ENCODE measurements around the gene GREB1L. TPM values are rescaled to one million over a fixed set of nuclear protein-coding genes. Genes with fewer than 3 reads are reported as not detected.

Gene GREB1L
- total RNA-seq, 5 donors from 2014 or later (not counting 1 experiment from before 2014, with no cell fraction given), result 0.09 TPM; not detected in 4

GRCh38 chr18:21490748-21491147, 248.7 kb downstream of the GREB1L start:
- Histone ChIP-seq H3K27me3 (replicated peaks in 1 of 2; ENCODE audit: control insufficient read depth in 2 of 2, extremely low read depth in 1 of 2, insufficient read depth in 2 of 2, low read length in 1 of 2) (no peaks in the 10 kb centered on the region), H3K36me3 (ENCODE audit: control insufficient read depth in 2 of 2, extremely low read depth in 1 of 2, insufficient read depth in 1 of 2, low read length in 1 of 2) (no peaks in the 10 kb centered on the region), H3K4me1 (ENCODE audit: control insufficient read depth in 1 of 2, extremely low read depth in 1 of 2, insufficient read depth in 2 of 2, low read length in 2 of 2) (no peaks in the 10 kb centered on the region), H3K4me3 (ENCODE audit: control insufficient read depth in 1 of 2, extremely low read depth in 1 of 2, low read length in 1 of 2) (no peak overlapping the region), H3K9me3 (no peaks in the 10 kb centered on the region), H3K27ac (ENCODE audit: low read length) (no peak overlapping the region)
- ATAC-seq (replicated peaks in 1 of 4), result no peak
- H3K4me3 Mint-ChIP-seq, result no peak overlapping the region
- ChIA-PET CTCF (no interaction called here), POLR2A (no interaction called here)
- H3K36me3 Mint-ChIP-seq, result no peaks in the 10 kb centered on the region
- H3K27me3 Mint-ChIP-seq, result peaks cover 1 to 3% of the 10 kb centered on the region in 2 donors
- H3K4me1 Mint-ChIP-seq, result no peaks in the 10 kb centered on the region
- WGBS (ENCODE audit: insufficient coverage), result no CpG with 5 or more reads among the region's 4 CpGs
- DNase-seq, result no peak
- H3K9me3 Mint-ChIP-seq, result no peaks in the 10 kb centered on the region
- no peak overlapping the region for H3K27ac Mint-ChIP-seq

DNA sequence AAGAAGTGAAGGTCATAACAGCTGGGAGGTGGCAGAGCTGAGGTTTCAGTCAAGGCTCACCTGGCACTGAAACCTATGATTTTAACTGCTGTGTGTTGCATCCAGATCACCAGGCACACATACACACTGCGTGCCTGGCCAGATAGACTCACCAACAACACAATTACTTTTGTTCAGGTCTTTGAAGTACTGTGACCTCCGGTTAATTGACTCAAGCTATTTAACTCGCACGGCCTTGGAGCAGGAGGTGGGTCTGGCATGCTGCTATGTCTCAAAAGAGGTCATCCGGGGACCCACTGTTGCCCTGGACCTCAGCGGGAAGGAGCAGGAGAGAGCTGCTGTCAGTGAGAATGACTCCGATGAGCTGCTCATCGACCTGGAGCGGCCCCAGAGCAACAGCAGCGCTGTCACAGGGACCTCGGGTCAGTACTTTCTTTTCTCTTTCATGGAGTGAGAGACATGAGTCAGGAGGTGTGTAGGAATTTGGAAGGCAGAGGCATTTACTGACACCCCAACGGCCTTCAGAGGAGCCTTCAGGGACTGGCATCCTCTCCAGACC, 254.3 kb downstream of the GREB1L start:
- H3K4me3 Mint-ChIP-seq, result no peak overlapping the region
- Histone ChIP-seq H3K27me3 (replicated peaks in 1 of 2; ENCODE audit: control insufficient read depth in 2 of 2, extremely low read depth in 1 of 2, insufficient read depth in 2 of 2, low read length in 1 of 2) (peaks cover 0 to 20% of the 10 kb centered on the region in 2 experiments), H3K27ac (ENCODE audit: low read length) (no peak overlapping the region), H3K9me3 (no peaks in the 10 kb centered on the region), H3K4me1 (ENCODE audit: control insufficient read depth in 1 of 2, extremely low read depth in 1 of 2, insufficient read depth in 2 of 2, low read length in 2 of 2) (no peaks in the 10 kb centered on the region), H3K4me3 (ENCODE audit: control insufficient read depth in 1 of 2, extremely low read depth in 1 of 2, low read length in 1 of 2) (no peak overlapping the region), H3K36me3 (ENCODE audit: control insufficient read depth in 2 of 2, extremely low read depth in 1 of 2, insufficient read depth in 1 of 2, low read length in 1 of 2) (no peaks in the 10 kb centered on the region)
- ATAC-seq (replicated peaks in 1 of 4), result no peak
- no peak overlapping the region for H3K27ac Mint-ChIP-seq
- H3K4me1 Mint-ChIP-seq, result no peaks in the 10 kb centered on the region
- no peak for DNase-seq
- ChIA-PET CTCF (no interaction called here), POLR2A (no interaction called here)
- H3K27me3 Mint-ChIP-seq, result peaks cover 0 to 5% of the 10 kb centered on the region in 2 donors
- 89% methylated on average over 9 of the region's 12 CpGs for WGBS (ENCODE audit: insufficient coverage)
- no peaks in the 10 kb centered on the region for H3K36me3 Mint-ChIP-seq
- no peaks in the 10 kb centered on the region for H3K9me3 Mint-ChIP-seq

DNA sequence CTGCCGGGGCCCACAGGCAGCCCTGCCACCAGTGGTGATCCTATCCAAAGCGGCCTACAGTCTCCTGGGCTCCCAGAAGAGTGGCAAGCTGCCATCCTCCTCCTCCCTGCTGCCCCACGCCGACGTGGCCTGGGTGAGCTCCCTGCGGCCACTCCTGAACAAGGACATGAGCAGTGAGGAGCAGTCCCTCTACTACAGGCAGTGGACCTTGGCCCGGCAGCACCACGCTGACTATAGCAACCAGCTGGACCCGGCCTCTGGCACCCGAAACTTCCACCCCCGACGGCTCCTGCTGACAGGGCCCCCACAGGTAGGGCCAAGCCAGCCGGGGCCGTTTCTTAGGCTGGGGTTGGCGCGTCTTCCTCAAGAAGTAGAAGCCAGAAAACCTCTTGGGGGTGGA, 258.0 kb downstream of the GREB1L start:
- H3K36me3 Mint-ChIP-seq, result no peaks in the 10 kb centered on the region
- no peak overlapping the region for H3K27ac Mint-ChIP-seq
- DNase-seq, result no peak
- H3K4me3 ChIP-seq (ENCODE audit: control insufficient read depth in 1 of 2, extremely low read depth in 1 of 2, low read length in 1 of 2), result no peak overlapping the region
- H3K9me3 ChIP-seq, result no peaks in the 10 kb centered on the region
- ChIA-PET CTCF (no interaction called here), POLR2A (no interaction called here)
- no peaks in the 10 kb centered on the region for H3K9me3 Mint-ChIP-seq
- no peak for ATAC-seq (replicated peaks in 1 of 4)
- H3K4me1 ChIP-seq (ENCODE audit: control insufficient read depth in 1 of 2, extremely low read depth in 1 of 2, insufficient read depth in 2 of 2, low read length in 2 of 2), result no peaks in the 10 kb centered on the region
- H3K27ac ChIP-seq (ENCODE audit: low read length), result no peak overlapping the region
- H3K27me3 Mint-ChIP-seq, result peaks cover 0 to 3% of the 10 kb centered on the region in 2 donors
- no peaks in the 10 kb centered on the region for H3K36me3 ChIP-seq (ENCODE audit: control insufficient read depth in 2 of 2, extremely low read depth in 1 of 2, insufficient read depth in 1 of 2, low read length in 1 of 2)
- WGBS (ENCODE audit: insufficient coverage), result 95% methylated on average over 12 of the region's 16 CpGs
- no peaks in the 10 kb centered on the region for H3K4me1 Mint-ChIP-seq
- no peak overlapping the region for H3K4me3 Mint-ChIP-seq
- H3K27me3 ChIP-seq (replicated peaks in 1 of 2; ENCODE audit: control insufficient read depth in 2 of 2, extremely low read depth in 1 of 2, insufficient read depth in 2 of 2, low read length in 1 of 2), result peaks cover 0 to 20% of the 10 kb centered on the region in 2 experiments

- Mint-ChIP-seq H3K27ac (no peak overlapping the region), H3K9me3 (no peaks in the 10 kb centered on the region), H3K36me3 (no peaks in the 10 kb centered on the region), H3K27me3 (peaks cover 0 to 3% of the 10 kb centered on the region in 2 donors), H3K4me3 (no peak overlapping the region), H3K4me1 (no peaks in the 10 kb centered on the region)
- ChIA-PET POLR2A (no interaction called here), CTCF (no interaction called here)
- Histone ChIP-seq H3K27me3 (replicated peaks in 1 of 2; ENCODE audit: control insufficient read depth in 2 of 2, extremely low read depth in 1 of 2, insufficient read depth in 2 of 2, low read length in 1 of 2) (peaks cover 0 to 16% of the 10 kb centered on the region in 2 experiments), H3K36me3 (ENCODE audit: control insufficient read depth in 2 of 2, extremely low read depth in 1 of 2, insufficient read depth in 1 of 2, low read length in 1 of 2) (no peaks in the 10 kb centered on the region), H3K9me3 (no peaks in the 10 kb centered on the region), H3K4me1 (ENCODE audit: control insufficient read depth in 1 of 2, extremely low read depth in 1 of 2, insufficient read depth in 2 of 2, low read length in 2 of 2) (no peaks in the 10 kb centered on the region), H3K4me3 (ENCODE audit: control insufficient read depth in 1 of 2, extremely low read depth in 1 of 2, low read length in 1 of 2) (no peak overlapping the region), H3K27ac (ENCODE audit: low read length) (no peak overlapping the region)
- DNase-seq (no peak), ATAC-seq (replicated peaks in 1 of 4) (no peak)
- whole genome bisulfite sequencing (ENCODE audit: insufficient coverage), result 81% methylated on average over 4 of the region's 7 CpGs
These were observed 260.6 kb downstream of the GREB1L start for GRCh38 chr18:21502661-21503060.

DNA sequence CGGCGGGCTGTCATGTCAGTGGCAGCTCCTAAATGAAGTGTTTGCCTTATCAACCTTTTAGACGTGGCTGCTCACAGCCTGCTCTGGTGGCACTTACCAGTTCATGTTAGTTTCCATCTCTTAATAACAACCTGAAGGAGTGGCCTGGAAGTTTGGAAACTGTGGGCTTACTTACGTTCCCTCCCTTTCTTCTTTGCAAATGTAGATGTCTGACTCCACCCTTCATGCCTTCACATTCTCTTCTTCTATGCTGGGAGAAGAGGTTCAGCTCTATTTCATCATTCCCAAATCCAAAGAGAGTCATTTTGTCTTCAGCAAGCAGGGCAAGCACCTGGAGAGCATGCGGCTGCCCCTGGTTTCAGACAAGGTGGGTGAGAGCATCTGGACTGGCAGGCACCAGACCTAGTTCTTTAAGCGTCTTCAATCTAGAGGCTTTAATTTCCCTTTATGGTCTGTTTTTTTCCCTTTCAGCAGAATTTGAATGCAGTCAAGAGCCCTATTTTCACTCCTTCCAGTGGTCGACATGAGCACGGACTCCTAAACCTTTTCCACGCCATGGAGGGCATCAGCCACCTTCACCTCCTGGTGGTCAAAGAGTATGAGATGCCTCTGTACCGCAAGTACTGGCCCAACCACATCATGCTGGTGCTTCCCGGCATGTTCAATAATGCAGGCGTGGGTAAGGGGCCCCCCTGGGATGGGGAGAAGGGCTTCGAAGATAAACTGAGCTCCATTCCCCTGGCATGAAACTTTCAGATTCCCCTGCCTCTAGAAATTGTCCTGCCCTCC, 266.1 kb downstream of the GREB1L start:
- H3K9me3 Mint-ChIP-seq, result peaks cover 0 to 10% (median 6%) of the 10 kb centered on the region in 3 donors
- Histone ChIP-seq H3K36me3 (ENCODE audit: control insufficient read depth in 2 of 2, extremely low read depth in 1 of 2, insufficient read depth in 1 of 2, low read length in 1 of 2) (no peaks in the 10 kb centered on the region), H3K27me3 (replicated peaks in 1 of 2; ENCODE audit: control insufficient read depth in 2 of 2, extremely low read depth in 1 of 2, insufficient read depth in 2 of 2, low read length in 1 of 2) (no peaks in the 10 kb centered on the region), H3K4me3 (ENCODE audit: control insufficient read depth in 1 of 2, extremely low read depth in 1 of 2, low read length in 1 of 2) (no peak overlapping the region), H3K9me3 (no peaks in the 10 kb centered on the region), H3K4me1 (ENCODE audit: control insufficient read depth in 1 of 2, extremely low read depth in 1 of 2, insufficient read depth in 2 of 2, low read length in 2 of 2) (no peaks in the 10 kb centered on the region), H3K27ac (ENCODE audit: low read length) (no peak overlapping the region)
- 95% methylated on average over 4 of the region's 13 CpGs for WGBS (ENCODE audit: insufficient coverage)
- peaks cover 19% of the 10 kb centered on the region for H3K36me3 Mint-ChIP-seq
- ChIA-PET CTCF (interaction anchor here (0.6 to 0.8 kb wide), 5 partner anchors 14 to 414 kb away, joined by 3 to 5 read pairs (median 4); no protein-coding TSS in a partner anchor), POLR2A (no interaction called here)
- no peak overlapping the region for H3K27ac Mint-ChIP-seq
- DNase-seq, result no peak
- H3K4me3 Mint-ChIP-seq, result no peak overlapping the region
- no peak for ATAC-seq (replicated peaks in 1 of 4)
- H3K4me1 Mint-ChIP-seq, result no peaks in the 10 kb centered on the region
- no peaks in the 10 kb centered on the region for H3K27me3 Mint-ChIP-seq

GRCh38 chr18:21509062-21509461, 267.0 kb downstream of the GREB1L start:
- no peaks in the 10 kb centered on the region for H3K4me1 ChIP-seq (ENCODE audit: control insufficient read depth in 1 of 2, extremely low read depth in 1 of 2, insufficient read depth in 2 of 2, low read length in 2 of 2)
- H3K9me3 Mint-ChIP-seq, result peaks cover 0 to 10% (median 6%) of the 10 kb centered on the region in 3 donors
- H3K36me3 Mint-ChIP-seq, result peaks cover 28% of the 10 kb centered on the region
- DNase-seq, result no peak
- no peak overlapping the region for H3K27ac ChIP-seq (ENCODE audit: low read length)
- no peak for ATAC-seq (replicated peaks in 1 of 4)
- no peak overlapping the region for H3K4me3 Mint-ChIP-seq
- H3K36me3 ChIP-seq (ENCODE audit: control insufficient read depth in 2 of 2, extremely low read depth in 1 of 2, insufficient read depth in 1 of 2, low read length in 1 of 2), result no peaks in the 10 kb centered on the region
- CTCF ChIA-PET, result interaction anchor here (0.6 to 0.8 kb wide), 5 partner anchors 13 to 415 kb away, joined by 3 to 5 read pairs (median 4); no protein-coding TSS in a partner anchor
- H3K4me3 ChIP-seq (ENCODE audit: control insufficient read depth in 1 of 2, extremely low read depth in 1 of 2, low read length in 1 of 2), result no peak overlapping the region
- POLR2A ChIA-PET, result no interaction called here
- no peaks in the 10 kb centered on the region for H3K9me3 ChIP-seq
- no peaks in the 10 kb centered on the region for H3K27me3 ChIP-seq (replicated peaks in 1 of 2; ENCODE audit: control insufficient read depth in 2 of 2, extremely low read depth in 1 of 2, insufficient read depth in 2 of 2, low read length in 1 of 2)
- no peaks in the 10 kb centered on the region for H3K27me3 Mint-ChIP-seq
- no peaks in the 10 kb centered on the region for H3K4me1 Mint-ChIP-seq
- no peak overlapping the region for H3K27ac Mint-ChIP-seq
- 95% methylated on average over 5 of the region's 5 CpGs for WGBS (ENCODE audit: insufficient coverage)

Data from T-cell (primary cell).